GM18907 (cell line): ENCODE measurements around the gene PHRF1.

Experiments used
- ATAC-seq: cut with Tn5 transposase; IDR thresholded peaks from one replicate; pipeline ENCODE4 v1.9.1; 2021; ENCODE audit warnings: mild to moderate bottlenecking, moderate library complexity; ENCODE audit not compliant: unreplicated experiment

Gene PHRF1, protein sequence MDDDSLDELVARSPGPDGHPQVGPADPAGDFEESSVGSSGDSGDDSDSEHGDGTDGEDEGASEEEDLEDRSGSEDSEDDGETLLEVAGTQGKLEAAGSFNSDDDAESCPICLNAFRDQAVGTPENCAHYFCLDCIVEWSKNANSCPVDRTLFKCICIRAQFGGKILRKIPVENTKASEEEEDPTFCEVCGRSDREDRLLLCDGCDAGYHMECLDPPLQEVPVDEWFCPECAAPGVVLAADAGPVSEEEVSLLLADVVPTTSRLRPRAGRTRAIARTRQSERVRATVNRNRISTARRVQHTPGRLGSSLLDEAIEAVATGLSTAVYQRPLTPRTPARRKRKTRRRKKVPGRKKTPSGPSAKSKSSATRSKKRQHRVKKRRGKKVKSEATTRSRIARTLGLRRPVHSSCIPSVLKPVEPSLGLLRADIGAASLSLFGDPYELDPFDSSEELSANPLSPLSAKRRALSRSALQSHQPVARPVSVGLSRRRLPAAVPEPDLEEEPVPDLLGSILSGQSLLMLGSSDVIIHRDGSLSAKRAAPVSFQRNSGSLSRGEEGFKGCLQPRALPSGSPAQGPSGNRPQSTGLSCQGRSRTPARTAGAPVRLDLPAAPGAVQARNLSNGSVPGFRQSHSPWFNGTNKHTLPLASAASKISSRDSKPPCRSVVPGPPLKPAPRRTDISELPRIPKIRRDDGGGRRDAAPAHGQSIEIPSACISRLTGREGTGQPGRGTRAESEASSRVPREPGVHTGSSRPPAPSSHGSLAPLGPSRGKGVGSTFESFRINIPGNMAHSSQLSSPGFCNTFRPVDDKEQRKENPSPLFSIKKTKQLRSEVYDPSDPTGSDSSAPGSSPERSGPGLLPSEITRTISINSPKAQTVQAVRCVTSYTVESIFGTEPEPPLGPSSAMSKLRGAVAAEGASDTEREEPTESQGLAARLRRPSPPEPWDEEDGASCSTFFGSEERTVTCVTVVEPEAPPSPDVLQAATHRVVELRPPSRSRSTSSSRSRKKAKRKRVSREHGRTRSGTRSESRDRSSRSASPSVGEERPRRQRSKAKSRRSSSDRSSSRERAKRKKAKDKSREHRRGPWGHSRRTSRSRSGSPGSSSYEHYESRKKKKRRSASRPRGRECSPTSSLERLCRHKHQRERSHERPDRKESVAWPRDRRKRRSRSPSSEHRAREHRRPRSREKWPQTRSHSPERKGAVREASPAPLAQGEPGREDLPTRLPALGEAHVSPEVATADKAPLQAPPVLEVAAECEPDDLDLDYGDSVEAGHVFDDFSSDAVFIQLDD (N-terminal part only)

DNA sequence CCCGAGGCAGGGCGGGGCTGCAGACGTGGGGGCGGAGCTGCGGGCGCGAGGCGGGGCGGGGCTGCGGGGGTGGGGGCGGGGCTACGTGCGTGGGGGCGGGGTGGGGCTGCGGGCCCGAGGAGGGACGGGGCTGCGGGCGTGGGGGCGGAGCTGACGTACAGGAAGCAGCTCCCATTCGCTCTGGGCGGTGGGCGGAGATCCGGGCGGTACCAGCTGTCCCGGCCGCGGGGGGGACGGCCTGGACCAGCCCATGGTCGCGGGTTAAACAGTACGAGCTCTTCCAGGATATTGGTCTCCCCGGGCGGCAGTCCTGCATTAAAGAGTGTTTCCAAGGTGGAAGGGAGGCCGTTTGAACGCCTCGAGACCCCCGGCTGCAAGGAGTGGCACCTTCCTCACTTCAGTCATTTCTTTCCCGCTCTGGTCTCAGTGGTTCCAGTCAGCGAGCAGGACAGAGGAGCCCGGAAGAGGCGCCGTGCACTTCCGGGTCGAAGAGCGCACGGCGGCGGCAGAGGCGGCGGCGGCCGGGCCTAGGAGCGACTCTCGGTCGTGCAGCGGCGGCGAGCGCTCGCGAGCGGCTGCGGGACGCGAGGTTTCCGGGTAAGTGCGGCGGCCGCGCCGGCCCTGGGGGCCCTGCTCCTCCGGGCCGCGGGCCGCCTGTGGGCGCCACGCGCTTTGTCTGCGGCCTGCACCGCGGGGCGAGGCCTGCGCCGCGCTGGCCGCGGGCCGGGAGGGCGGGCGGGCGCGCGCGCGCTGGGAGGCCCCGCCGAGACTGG lies at the start of gene PHRF1:
Gene PHRF1 (plus strand): TSS at position 475 of the 773 bp plus-strand sequence. CDS start 5,043 bp downstream, outside the sequence.
- peak; percentile 80 for ATAC-seq

DNA sequence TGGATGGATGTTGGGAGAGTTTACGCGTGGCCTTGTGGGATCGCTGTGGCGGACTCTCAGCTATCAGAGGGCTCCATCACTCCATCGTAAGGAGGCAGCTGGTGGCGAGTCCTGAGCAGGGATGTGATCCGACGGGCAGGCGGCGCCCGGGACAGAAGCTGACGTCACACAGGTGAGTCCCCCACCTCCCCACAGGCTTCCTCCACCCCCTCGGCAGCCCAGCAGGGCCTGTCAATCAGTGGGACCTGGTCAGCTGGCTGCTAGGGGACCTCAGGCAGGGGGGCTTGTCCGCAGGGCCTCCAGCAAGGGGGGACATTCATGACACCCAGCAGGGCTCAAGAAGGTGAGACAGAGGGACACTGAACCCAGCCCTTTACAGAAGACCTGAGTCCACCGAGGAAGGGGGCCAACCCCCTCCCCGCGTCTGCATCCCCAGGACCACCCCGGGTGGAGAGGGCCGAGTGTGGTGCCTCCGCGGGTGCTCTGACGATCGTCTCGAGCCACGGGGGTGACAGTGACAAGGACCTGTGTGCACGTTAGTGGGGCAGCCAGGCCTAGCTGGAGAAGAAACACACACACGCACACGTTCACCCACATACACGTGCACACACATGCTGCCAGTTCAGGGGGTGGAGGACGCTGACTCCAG lies 48.0 kb upstream of the PHRF1 start:
- ATAC-seq: no peak

DNA sequence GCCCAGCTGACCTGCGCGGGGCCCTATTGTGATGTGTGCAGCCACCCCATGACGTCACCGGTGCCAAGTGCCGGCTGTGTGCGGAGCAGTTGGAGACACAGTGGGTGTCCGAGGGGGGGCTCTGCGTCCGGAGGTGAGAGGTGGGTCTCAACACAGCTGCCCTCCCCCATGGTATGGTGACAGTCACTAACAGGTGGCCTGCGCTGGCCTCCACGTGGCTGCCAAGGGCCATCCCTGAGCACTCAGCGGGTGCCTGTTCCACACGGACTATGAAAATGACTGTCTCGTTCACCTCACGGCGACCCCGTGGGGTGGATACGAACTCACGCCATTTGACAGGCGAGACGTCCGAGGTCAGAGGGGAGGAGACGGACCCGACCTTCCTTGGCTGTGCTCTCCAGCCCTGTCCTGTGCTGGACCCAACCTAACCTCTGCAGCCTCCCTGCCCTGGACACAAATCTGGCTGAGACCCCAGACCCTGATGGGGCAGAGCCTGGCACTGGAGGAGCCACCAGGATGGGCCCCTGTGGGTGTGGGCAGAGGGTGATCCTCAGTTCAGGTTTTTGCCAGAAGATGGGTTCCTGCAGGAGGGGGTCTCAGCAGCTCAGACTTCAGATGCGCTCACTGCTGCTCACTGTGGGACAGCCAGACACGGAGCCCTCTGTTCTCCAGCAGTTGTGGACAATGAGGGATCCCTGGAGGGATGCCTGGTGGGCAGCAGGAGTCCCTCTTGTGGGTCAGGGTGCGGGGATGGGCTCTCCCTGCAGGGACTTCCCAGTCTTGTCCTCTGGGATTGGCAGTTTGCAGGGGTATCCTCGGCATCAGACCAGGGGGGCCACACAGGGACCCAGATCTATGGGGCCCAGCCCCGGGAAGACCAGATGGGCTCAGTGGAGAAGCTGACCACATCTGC lies 47.2 kb upstream of the PHRF1 start:
- no peak for ATAC-seq

DNA sequence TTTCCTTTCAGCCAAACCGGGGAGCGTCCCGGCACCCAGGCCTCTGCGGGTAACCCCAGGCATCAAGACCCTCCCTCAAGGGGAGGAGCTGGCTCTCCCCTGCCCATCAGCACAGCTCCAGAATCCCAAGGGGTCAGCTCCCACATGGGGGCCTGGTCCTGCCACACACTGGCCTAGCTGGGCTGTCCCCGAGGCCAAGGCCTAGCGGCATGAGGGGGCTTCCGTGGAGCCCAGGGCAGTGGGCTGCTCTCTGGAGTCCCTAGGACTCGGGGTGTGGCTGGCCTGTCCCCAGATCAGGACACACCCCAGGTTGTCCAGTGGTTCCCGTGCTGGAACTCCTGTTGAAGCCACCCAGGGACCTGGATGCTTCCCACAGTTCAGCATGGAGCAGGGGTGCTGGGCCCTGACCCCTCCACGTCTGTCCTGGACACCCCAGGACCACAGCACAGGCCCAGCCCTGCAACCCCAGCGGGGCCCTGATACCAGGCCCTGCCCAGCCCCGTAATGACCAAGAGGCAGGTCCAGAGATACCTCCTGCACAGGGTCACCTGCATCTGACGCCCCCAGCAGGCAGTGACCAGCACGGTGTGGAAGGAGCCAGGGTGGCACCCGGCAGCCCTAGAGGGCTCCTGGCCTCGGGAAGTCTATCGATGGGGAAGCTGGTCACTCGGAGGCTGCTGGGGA lies 46.4 kb upstream of the PHRF1 start:
- ATAC-seq: no peak

DNA sequence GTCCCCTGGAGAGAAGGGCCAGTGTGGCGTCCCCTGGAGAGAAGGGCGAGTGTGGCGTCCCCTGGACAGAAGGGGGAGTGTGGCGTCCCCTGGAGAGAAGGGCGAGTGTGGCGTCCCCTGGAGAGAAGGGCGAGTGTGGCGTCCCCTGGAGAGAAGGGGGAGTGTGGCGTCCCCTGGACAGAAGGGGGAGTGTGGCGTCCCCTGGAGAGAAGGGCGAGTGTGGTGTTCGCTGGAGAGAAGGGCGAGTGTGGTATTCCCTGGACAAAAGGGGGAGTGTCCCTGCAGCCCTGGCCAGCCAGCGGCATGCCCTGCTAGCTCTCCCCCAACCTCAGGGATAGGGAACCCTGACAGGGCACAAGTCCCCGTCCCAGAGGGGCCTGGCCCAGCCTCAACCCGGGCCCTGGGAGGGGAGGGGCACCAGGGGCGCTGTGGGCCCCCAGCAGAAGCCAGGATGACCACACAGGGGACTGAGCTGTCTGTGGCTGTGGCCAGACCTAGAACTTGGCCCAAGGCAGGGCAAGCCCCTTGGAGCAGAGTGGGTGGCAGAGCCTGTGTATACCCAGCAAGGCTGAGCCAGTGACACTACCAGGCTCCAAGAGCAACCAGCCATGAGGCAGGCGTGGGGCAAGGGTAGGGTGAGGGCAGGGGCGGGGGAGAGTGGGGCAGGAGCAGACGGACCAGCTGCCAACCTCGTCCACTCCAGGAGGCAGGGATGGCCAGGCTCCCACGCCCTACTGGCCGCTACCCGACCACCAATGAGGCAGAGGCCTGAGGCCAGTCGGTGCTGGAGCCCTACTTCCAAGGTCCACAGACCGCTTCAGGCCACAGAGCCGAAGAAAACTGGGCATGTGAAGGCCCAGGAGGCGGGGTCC lies 45.1 kb upstream of the PHRF1 start:
- ATAC-seq: no peak

DNA sequence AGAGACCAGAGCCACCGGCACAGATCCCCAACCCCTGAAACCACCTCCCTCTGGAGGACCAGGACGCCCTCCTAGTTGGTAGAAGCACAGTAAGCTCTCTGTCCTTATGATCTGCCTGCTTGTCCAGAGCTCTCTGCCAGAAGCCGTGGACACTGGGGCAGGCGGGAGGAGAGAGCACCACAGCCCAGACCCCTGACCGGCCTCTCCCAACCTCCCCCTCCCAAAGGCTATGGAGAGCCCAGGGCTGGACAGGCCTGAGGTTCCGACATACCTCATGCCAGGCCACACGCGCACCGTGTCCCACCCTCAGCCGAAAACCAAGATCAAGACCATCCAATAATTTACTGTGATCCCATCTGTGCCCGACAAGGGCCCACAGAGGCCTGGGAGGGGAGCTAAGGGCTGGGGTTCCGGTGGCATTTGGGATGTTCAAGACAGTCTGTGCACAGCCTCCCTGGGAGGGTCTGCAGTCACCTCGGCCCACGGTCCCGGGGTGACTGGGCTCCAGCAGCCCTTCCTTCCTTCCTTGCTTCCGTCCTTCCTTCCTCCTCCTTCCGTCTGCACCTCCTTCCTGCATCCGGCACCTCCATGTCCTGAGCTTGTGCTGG lies 44.2 kb upstream of the PHRF1 start:
- no peak for ATAC-seq

DNA sequence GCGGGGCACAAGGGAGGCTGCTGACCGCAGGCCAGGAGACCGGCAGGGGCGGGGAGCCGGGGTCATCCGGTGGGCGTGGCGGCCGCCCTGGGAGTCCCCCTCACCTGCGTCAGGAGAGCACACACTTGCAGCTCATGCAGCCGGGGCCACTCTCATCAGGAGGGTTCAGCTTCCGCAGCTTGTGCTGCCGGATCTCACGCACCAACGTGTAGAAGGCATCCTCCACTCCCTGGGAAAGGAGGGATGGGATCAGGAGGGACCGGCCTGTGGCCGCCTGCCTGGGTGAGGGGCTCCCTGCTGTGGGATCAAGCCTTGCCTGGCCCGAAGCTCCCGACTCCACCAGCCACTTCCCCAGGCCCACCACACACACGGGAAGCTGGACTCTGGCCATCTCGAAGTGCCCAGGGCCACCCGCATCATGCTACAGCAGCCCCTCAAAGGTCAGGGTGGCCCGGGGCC lies 43.7 kb upstream of the PHRF1 start:
- ATAC-seq: no peak

DNA sequence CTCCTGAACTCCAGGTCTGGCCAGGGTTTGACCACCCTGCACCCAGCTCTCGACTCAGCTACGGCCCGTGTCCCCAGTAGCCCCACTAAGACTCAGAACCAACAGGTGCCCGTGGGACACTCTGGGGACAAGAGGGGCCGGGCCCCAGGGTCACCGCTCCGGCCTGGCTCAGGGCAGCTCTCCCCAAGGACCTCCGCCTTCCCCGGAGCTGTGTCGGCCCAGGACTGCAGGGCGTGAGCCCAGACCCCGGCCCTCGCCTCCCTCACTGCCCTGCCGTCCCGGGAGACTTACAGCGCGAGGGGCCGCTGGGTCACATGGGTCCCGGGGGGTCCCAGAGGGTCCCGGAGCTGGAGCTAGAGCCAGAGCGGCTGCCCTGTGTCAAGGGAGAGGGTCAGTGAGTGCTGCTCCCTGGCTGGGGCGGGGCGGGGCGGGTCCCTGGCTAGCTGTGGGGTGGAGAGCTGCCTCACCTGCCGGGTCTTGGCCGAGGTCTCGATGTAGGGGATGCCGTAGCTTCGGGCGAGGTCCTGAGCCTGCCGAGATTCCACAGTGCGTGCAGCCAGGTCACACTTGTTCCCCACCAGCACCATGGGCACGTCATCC lies 43.2 kb upstream of the PHRF1 start:
- ATAC-seq: no peak

DNA sequence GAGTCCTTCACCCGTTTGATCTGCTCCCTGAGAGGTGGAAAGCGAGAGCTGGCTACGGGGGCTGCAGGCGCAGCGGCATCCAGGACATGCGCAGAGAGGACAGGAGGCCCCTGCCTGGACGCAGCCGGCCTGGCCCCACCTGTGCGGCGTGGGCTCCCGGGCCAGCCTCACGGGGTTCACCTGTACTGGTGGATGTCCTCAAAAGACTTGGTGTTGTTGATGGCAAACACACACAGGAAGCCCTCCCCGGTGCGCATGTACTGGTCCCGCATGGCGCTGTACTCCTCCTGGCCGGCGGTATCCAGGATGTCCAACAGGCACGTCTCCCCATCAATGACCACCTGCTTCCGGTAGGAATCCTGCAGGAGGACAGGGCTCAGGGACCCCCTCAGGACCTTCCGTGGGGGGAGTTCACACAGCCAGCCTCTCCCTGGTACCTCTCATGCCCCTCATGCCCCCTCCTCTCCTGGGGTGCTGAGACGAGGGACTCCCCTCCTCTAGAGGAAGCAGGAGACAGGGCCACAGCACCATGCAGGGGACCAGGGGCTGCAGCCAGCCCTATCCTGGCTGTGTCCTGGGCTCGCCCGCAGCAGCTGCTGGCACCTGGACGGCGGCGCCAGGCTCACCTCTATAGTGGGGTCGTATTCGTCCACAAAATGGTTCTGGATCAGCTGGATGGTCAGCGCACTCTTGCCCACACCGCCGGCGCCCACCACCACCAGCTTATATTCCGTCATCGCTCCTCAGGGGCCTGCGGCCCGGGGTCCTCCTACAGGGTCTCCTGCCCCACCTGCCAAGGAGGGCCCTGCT lies 42.5 kb upstream of the PHRF1 start:
- no peak for ATAC-seq

DNA sequence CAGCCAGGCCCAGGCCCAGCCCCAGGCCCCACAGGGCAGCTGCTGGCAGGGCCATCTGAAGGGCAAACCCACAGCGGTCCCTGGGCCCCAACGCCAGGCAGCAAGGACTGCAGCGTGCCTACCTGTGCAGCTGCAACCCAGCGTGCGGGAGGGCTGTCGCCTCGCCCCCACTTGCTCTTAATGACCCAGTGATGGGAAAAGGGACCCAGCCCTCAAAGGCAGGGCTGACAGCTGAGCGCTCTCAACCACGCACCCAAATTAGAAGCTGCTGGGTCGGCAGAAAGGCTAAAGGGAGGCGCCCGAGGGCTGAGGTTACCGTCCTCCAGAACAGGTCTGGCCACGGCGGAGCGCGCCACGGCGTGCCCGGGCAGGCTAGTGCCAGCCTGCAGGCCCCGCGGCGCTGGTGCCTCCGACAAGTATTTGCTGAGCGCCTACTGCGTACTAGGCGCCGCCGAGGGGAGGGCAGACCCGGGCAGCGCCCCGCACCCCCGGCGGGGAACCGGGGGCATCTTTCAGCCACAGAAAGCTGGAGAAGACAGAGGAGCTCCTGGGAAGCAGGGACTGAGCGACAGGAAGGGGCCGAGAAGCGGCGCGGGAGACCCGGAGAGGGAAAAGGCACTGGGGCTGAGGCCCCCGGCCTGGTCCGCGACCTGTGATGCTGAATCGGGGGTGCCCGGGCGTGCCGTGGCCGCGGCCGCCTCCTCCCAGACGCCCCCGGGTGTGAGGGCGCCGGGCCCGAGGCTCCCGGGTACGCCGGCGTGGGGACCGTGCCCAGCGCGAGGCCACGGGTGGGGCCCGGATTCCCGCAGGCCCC lies 41.7 kb upstream of the PHRF1 start:
- no peak for ATAC-seq

DNA sequence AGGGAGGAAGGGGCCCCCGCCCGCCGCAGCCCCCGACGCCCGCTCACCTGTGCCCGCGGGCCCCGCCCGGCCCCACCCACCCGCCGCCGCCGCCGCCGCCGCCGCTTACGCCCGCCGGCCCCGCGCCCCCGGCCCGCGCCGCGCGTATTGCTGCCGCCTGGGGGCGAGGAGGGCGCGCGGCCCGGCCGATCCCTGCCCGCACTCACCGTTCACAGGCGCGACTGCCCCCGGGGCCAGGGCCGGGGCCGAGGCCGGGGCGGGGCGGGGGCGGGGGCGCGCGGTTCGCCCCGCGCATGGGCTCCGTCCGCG lies 41.1 kb upstream of the PHRF1 start:
- ATAC-seq: no peak

DNA sequence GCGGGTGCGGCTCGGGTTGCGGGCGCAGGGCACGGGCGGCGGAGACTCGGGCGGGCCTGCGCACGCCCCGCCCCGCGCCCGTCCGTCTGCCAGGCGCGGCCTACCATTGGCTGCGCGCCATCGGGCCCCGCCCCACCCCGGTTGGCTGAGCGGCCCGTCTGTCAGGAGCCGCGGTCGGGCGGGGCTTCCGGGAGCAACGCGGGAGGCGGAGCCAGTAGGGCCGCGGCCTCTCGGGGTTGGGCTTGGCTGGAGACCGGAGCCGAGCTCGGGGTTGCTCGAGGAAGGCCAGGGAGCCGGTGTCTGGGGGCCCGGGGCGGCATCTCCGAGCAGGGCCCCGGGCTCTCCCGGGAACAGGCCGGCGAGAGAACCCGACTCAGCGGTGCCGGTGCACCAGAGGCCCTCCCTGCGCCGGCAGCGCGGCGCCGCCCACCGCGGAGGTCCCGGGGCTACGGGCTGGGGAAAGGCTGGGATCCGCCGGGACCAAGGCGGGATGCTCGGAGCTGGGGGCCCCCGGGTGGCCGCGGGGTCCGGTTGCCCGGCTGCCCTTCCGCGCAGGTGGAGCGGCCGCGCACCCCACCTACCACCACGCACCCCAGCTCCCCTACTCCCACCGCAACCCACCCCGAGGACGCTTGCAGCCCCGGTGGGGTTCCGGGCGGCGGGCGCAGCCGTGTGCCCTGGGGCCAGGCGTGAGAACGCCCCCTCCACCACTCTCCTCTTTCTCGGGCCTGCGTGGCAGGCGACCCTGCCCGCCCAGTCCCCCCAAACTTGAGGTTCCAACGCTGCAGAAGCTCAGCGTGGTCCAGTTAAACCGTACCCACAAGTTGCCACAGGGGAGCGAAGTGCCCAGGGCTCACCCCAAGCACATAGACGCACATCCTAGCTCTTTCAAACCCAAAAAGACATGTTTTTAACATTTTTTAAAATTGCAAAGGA lies 40.5 kb upstream of the PHRF1 start, which contains the start of gene HRAS:
Gene HRAS (minus strand): TSS at position 58 of the 936 bp plus-strand sequence.
- ATAC-seq: peak; percentile 57

DNA sequence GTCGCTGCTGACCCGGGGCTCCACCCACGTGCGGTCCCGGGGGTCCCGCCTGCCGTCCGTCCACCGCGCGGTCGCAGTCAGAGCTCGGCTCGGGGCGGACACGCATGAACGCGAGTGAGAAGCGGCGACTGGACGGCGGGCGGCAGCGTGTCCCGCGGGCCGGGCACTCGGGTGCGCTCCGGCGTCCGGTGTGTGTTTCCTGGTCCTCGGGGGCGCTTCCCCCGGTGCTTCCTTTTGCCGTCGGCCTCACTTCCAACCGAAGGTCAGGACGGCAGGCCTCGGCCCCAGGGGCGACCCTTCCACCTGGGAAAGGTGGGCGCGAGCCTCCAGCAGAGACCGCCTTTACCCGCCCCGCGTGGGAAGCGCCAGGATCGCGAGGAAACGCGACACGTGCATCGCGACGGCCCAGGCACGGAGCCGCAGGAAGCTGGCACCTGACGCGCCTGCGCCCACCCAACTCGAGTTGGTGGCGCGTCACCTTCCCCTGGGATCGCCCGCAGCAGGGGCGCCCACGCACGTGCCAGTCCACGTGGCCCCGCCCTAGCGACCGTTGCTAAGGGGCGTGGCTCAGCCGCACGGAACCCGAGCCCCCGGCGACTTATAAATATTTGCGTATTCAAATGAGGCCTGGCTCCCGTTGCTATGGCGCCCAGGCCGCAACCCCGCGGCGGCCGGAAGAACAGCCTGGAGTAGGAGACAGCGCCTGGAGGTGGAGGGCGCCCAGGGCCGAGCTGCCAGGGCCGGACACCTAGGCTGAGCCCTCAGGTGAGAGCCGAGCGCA lies 39.2 kb upstream of the PHRF1 start, which contains the start of gene LRRC56:
Gene LRRC56 (plus strand): TSS at position 687 of the 781 bp plus-strand sequence. CDS start 3,158 bp downstream, outside the sequence.
- ATAC-seq: peak; percentile 54
